Hypothalamus (tissue), 51 donors: ENCODE results near the gene BCAS3.
"Not testable (repeated sequence)": the region's sequence is repeated elsewhere in the genome, so short reads cannot be mapped to it uniquely, and the experiment has no call there.

Source experiments
- DNase-seq, 51 donors: peaks; one replicate each; lab custom pipeline; 2025; lab: John Stamatoyannopoulos, UW

Gene BCAS3

DNA sequence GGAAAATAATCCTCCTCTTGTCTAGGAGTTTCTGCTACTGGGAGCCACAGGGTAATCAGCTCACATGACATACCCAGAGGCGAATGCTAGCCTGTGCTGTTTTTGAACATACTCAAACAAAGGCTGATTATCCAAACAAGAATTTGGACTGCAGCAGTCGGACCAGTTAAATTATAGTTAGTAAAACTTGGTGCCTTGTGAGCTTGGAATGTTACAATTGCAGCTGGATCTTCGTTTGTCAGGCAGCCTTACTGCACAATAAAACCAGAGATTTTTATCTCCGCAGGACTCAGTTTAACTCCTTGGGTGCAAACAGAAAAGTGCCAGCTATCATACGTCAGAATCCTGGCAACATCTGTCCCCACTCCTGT, 558.2 kb downstream of the BCAS3 start:
- DNase-seq: peak in 14 of 51 donors; percentile 4 to 64 (median 18)

DNA sequence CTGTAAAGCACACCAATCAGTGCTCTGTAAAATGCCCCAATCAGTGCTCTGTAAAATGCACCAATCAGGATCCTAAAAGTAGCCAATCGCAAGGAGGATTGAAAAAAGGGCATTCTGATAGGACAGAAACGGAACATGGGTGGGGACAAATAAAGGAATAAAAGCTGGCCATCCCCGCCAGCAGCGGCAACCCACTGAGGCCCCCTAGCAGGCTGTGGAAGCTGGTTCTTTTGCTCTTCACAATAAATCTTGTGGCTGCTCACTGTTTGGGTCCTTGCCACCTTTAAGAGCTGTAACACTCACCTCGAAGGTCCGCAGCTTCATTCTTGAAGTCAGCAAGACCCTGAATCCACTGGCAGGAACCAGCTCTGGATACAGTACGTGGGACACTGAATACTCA, 559.6 kb downstream of the BCAS3 start:
- DNase-seq: no peak

GRCh38 chr17:61238455-61238933, 560.8 kb downstream of the BCAS3 start:
- no peak for DNase-seq

DNA sequence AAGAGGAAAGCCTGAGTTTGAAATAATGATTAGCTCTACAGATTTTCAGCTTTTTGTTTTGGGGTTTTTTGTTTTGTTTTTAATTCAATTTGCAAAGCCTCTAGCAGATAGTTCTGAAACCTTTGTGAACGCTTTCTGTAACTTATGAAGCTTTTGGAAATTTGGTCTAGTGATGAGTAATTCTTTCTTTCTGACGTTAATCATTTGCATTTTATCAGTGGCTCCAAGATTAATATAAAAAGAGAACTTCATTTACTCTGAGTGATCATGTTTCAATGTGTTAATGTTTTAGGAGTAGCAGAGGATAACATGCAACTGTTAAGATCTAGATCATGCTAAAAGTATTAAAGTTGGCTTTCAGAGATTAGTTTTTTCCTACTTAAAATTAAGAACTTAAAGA, 561.7 kb downstream of the BCAS3 start:
- DNase-seq: no peak

- DNase-seq: no peak
These were observed 562.3 kb downstream of the BCAS3 start for GRCh38 chr17:61239953-61240352.

- no peak for DNase-seq
These were observed 563.3 kb downstream of the BCAS3 start for GRCh38 chr17:61240851-61241468.

DNA sequence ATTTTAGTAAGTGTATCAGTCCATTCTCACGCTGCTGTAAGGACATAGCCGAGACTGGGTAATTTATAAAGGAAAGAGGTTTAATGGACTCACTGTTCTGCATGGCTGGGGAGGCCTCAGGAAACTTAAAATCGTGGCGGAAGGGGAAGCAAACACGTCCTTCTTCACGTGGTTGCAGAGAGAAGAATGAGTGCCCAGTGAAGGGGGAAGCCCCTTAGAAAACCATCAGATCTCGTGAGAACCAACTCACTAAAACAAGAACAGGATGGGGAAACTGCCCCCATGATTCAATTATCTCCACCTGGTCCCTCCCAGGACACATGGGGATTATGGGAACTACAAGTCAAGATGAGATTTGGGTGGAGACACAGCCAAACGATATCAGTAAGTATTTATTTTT, 567.3 kb downstream of the BCAS3 start:
- DNase-seq: not testable (repeated sequence)

DNA sequence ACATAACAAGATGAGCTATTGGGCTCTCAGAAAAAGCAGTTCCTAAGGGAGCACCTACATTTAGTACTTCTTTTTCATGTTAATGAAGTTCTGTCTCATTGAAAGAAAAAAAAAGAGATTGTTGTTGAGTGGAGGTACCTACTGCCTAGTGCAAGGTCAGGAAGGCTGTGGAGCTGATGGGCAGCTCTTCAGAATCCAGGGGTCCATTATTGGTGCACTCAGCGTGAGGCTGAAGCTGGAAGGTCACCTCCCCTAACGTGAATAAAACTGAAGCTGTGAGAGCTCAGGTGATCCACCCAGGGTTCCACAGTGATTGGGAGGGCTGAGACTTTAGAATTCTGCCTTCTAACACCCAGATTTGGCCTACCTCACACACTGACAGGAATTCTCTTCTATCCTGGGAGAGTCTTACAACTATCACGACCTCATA, 568.1 kb downstream of the BCAS3 start:
- DNase-seq: no peak

DNA sequence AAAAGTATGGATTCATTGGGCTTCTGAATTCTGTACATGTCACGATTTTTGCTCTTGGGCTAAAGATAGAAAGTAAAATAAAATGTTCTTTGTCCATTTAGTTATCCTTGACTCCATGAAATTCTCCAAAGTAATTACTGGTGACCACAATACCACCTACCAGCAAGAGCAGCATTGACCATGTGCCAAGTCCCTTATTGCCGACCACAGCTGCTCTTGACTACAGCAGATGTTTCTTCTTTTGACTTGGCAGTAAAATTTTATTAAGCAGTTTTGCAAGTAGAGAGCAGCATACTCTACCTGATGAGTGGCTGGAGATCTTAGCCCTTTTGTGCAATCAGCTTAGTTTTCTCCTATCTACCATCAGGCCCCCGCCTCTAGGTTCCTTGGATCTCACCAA, 569.8 kb downstream of the BCAS3 start:
- no peak for DNase-seq

- DNase-seq: no peak
These were observed 570.7 kb downstream of the BCAS3 start for GRCh38 chr17:61248399-61248798.

DNA sequence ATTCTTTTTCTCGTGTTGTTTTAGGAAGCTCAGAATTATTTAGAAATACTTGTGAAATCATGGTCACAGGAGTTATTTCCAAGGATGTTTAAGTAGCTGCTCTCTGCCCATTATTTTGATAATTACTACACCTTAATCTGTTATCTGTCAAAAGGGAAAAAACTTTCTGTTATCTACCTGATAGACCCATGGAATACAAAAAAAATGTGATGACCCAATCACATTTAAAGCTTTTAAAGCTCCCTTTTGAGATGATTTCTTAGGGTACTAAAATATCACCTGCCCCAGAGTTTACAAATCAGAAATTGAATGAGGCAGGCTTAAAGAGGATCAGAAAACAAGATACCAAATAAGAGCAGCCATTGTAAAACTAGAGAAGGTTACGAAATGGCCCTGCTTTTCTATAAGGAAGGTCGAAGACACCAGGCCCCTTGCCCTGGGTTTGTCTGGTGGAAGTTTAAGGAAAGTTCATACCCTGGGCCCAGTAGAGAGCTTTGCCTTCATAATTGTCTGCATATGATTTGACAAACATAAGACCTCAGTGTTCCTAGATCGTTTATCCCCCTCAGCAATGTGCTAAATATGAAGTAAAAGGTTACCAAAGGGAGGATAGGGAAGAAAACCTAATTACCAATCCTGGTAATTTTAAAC, 572.1 kb downstream of the BCAS3 start:
- DNase-seq: no peak

- no peak for DNase-seq
These were observed 572.8 kb downstream of the BCAS3 start for GRCh38 chr17:61250335-61250890.

GRCh38 chr17:61251939-61252865, 574.6 kb downstream of the BCAS3 start:
- peak in 42 of 51 donors; percentile 4 to 79 (median 42) for DNase-seq

DNA sequence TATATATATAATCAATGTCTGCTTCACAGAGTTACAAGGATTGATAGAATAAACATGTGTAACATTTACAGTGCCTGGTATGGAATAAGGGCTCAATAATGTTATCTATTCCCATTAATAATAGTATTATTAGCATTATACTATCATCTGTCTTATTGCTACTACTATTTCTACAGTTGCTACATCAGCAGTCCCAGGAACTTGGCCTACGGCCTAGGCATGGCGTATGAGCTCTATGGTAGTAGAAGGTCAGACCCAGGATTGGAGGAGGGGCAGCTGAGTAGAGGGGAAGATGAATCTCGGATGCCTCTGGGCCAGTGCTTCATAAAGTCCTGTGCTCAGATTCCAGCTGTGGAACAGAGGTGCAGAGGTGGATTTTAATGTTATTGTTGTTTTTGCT, 575.7 kb downstream of the BCAS3 start:
- no peak for DNase-seq

DNA sequence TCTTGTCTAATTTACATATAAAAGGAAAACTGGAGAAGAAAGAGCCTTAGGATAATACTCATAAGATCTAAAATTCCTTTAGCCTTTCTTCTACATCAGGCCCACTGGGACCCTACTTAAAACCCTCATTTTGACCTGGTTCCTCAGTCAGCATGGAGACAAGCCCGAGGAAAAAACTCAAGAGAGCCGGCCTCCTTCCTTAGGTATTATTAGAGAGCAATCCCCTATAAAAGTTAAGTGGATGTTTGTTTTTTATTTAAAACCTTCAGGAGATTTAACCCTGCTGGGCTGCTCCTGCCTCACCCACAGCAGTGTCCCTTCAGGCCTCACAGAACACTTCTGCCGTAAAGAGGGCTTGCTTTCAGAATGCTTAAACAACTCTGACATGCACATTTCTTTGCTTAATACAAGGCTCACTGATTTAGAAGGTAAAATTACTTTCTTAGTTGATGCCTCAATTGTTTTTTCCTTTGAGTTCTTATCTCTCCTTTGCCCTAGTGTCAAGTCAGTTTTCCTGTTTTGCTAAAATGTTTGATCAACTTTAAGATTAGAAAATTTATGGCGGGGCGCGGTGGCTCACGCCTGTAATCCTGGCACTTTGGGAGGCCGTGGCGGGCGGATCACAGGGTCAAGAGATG, 576.4 kb downstream of the BCAS3 start:
- DNase-seq: no peak

DNA sequence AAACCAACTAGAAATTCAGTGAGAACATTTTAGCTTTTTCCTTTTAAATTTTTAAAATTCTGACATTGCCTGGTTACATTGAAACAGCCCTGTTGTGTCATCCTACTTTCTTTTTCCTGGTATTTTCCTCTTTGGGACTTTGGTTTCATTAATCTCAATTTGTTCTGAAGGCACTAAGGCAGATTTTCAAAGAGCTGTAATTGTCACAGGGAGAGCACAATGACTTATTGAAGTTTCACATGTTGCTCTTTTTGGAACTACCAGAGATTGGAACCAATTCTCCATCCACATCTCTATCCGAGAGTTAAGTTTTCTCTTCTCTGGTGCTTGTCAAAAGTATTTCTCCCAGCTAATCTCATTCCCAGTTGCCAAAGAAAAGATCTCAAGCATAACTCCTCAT, 577.3 kb downstream of the BCAS3 start:
- no peak for DNase-seq

DNA sequence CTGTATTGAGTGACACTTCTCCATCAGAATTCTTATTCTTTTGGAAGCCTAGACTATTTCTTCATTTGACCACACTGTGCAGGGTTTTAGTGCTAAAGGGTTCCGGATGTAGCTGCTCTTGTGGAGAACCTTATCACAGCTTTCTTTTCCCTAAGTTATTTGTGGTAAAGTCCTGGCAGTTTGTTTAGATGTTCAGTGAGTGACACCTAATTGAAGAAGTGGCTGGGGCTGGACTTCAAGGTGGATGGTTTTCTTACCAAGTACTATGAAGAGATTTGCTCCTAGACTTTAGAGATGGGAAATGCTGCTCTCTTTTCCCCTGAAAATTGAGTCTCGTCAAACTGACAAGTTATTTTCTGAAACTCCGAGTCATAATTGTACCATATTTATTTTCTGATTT, 578.0 kb downstream of the BCAS3 start:
- no peak for DNase-seq

GRCh38 chr17:61259360-61259759, 581.7 kb downstream of the BCAS3 start:
- DNase-seq: no peak

DNA sequence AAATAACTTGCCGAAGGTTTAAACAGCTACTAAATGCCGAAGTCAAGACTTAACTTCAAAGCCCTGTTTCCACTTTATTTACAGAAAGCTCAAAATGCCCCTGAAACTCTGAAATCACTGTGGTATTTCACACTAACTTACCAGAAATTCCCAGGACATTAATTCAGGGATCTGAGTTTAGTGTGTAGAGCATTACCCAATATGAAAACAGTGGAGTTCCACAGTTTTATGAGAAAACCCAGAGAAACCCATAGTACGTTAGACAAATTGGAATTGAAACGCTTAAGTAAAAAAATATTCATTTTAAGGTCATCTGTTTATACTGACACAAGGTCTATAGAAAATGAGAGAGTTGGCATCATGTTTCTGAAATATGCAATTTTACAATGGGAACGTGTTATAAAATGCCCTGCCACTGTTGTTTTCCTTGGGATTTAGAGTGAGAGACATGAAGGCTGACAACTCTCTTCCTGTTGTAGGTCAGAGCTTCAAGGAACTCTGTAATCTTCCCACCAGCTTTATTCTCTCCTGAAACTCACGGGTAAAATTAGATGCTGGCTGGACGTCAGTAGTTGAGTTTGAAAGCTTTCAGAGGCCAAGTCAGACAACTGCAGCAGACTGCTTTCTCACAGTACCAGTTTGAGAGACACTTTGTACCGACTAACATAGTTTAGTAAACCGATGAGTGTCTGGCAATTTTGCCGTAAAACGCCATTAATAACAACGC, 582.6 kb downstream of the BCAS3 start:
- peak in 1 of 51 donors; percentile 2 for DNase-seq
